Ascending aorta (tissue), 2 donors: Measurements from ENCODE around the gene MAGEA4. TPM values are rescaled to one million over a fixed set of nuclear protein-coding genes. Genes with fewer than 3 reads are reported as not detected.

Source experiments
- DNase-seq, 2 donors: peaks; one replicate each; pipeline ENCODE4 v3.0.0-alpha.2; 2019; ENCODE audit warnings: low spot score in 2 of 2
- H3K27ac ChIP-seq, 2 donors: fragments of 200-600 bp; sonication (generic); one replicate each; pipeline ENCODE4 v1.5.1; 2016 to 2017; ENCODE audit warnings: mild to moderate bottlenecking in 1 of 2
- H3K27me3 ChIP-seq: fragments of 200-600 bp; sonication (generic); one replicate; pipeline ENCODE4 v1.5.1; 2017
- H3K36me3 ChIP-seq, 2 donors: fragments of 200-600 bp; sonication (generic); one replicate each; pipeline ENCODE4 v1.5.1; 2016
- H3K4me1 ChIP-seq, 2 donors: fragments of 200-600 bp; sonication (generic); one replicate each; pipeline ENCODE4 v1.5.1; 2016 to 2017; ENCODE audit warnings: mild to moderate bottlenecking in 1 of 2
- H3K4me3 ChIP-seq, 2 donors: fragments of 200-600 bp; sonication (generic); one replicate each; pipeline ENCODE4 v1.5.1; 2016 to 2017; ENCODE audit warnings: mild to moderate bottlenecking in 1 of 2
- H3K9me3 ChIP-seq, 2 donors: fragments of 200-600 bp; sonication (generic); one replicate each; pipeline ENCODE4 v1.5.1; 2016
- CTCF ChIP-seq, 3 experiments: fragments of 200-600 bp in 2 of 3; fragments of 450-650 bp in 1 of 3; sonication (generic) in 2 of 3; IDR thresholded peaks; one replicate each; pipeline ENCODE4 v1.5.1; 2016 to 2019; ENCODE audit warnings: antibody characterized with exemption in 3 of 3, mild to moderate bottlenecking in 1 of 3, moderate library complexity in 1 of 3
- intact Hi-C: fragments of 100-400 bp; cut with DNase I; formaldehyde crosslinking; loops from one replicate; pipeline ENCODE4 v1.15.1; 2023
- total RNA-seq: library from RNA; depleted of rRNA; stranded (reverse); fragments of >200 nt; gene quantifications from one replicate; pipeline ENCODE4 v1.1.0, GENCODE V29; 2016

Gene MAGEA4
- total RNA-seq, 1 donor from 2014 or later: not detected

- Histone ChIP-seq H3K9me3 (no peaks in the 10 kb centered on the region), H3K27me3 (no peaks in the 10 kb centered on the region), H3K4me3 (no peak overlapping the region), H3K4me1 (no peaks in the 10 kb centered on the region), H3K36me3 (no peaks in the 10 kb centered on the region), H3K27ac (no peak overlapping the region)
- intact Hi-C loops: no loop called here
- no peak for DNase-seq
- no peak for TF ChIP-seq CTCF (IDR thresholded peaks at IDR 0.05)
Measured at GRCh38 chrX:151919610-151920009, 6.9 kb downstream of the MAGEA4 start.

GRCh38 chrX:151920101-151920500 lies 7.4 kb downstream of the MAGEA4 start:
- intact Hi-C loops: no loop called here
- TF ChIP-seq CTCF (IDR thresholded peaks at IDR 0.05): no peak
- H3K27me3 ChIP-seq: no peaks in the 10 kb centered on the region
- no peaks in the 10 kb centered on the region for H3K36me3 ChIP-seq
- H3K27ac ChIP-seq: no peak overlapping the region
- no peak for DNase-seq
- no peaks in the 10 kb centered on the region for H3K4me1 ChIP-seq
- H3K4me3 ChIP-seq: no peak overlapping the region
- no peaks in the 10 kb centered on the region for H3K9me3 ChIP-seq

GRCh38 chrX:151920530-151920929 lies 7.8 kb downstream of the MAGEA4 start:
- TF ChIP-seq CTCF (IDR thresholded peaks at IDR 0.05): no peak
- DNase-seq: no peak
- Histone ChIP-seq H3K4me3 (no peak overlapping the region), H3K27me3 (no peaks in the 10 kb centered on the region), H3K27ac (no peak overlapping the region), H3K4me1 (no peaks in the 10 kb centered on the region), H3K36me3 (no peaks in the 10 kb centered on the region), H3K9me3 (no peaks in the 10 kb centered on the region)
- intact Hi-C loops: no loop called here

GRCh38 chrX:151921292-151921691 lies 8.6 kb downstream of the MAGEA4 start:
- no peaks in the 10 kb centered on the region for H3K27me3 ChIP-seq
- TF ChIP-seq CTCF (IDR thresholded peaks at IDR 0.05): no peak
- no peak overlapping the region for H3K4me3 ChIP-seq
- H3K4me1 ChIP-seq: no peaks in the 10 kb centered on the region
- DNase-seq: no peak
- no peak overlapping the region for H3K27ac ChIP-seq
- intact Hi-C loops: no loop called here
- H3K9me3 ChIP-seq: no peaks in the 10 kb centered on the region
- no peaks in the 10 kb centered on the region for H3K36me3 ChIP-seq

- Histone ChIP-seq H3K27me3 (no peaks in the 10 kb centered on the region), H3K27ac (no peak overlapping the region), H3K4me1 (no peaks in the 10 kb centered on the region), H3K9me3 (no peaks in the 10 kb centered on the region), H3K4me3 (no peak overlapping the region), H3K36me3 (no peaks in the 10 kb centered on the region)
- DNase-seq: no peak
- intact Hi-C loops: no loop called here
- no peak for TF ChIP-seq CTCF (IDR thresholded peaks at IDR 0.05)
Measured at GRCh38 chrX:151921866-151922265, 9.2 kb downstream of the MAGEA4 start.

- TF ChIP-seq CTCF (IDR thresholded peaks at IDR 0.05): no peak
- H3K36me3 ChIP-seq: no peaks in the 10 kb centered on the region
- no peak for DNase-seq
- no peaks in the 10 kb centered on the region for H3K4me1 ChIP-seq
- H3K27me3 ChIP-seq: no peaks in the 10 kb centered on the region
- intact Hi-C loops: no loop called here
- no peak overlapping the region for H3K27ac ChIP-seq
- no peaks in the 10 kb centered on the region for H3K9me3 ChIP-seq
- no peak overlapping the region for H3K4me3 ChIP-seq
Measured at GRCh38 chrX:151922692-151923091, 10.0 kb downstream of the MAGEA4 start.
